WERI-Rb-1 (cell line): ENCODE data around the gene TMEM11.

ENCODE experiments used
- DNase-seq: peaks from one replicate; pipeline ENCODE4 v3.0.0-alpha.2; 2020
- H3K27ac ChIP-seq: fragments of 250-450 bp; sonication (Bioruptor Pico); 2 replicates; pipeline ENCODE4 v1.5.1; 2020; ENCODE audit warnings: mild to moderate bottlenecking, moderate library complexity
- H3K27me3 ChIP-seq: fragments of 250-450 bp; sonication (Bioruptor Pico); 2 replicates; pipeline ENCODE4 v1.5.1; 2021; ENCODE audit warnings: mild to moderate bottlenecking, low read depth, moderate library complexity; ENCODE audit not compliant: insufficient read depth, severe bottlenecking
- H3K36me3 ChIP-seq: fragments of 250-450 bp; sonication (Bioruptor Pico); 2 replicates; pipeline ENCODE4 v1.5.1; 2020; ENCODE audit warnings: mild to moderate bottlenecking, moderate library complexity
- H3K4me3 ChIP-seq: 2 replicates; pipeline ENCODE4 v1.5.1; 2011; ENCODE audit warnings: low read depth, mild to moderate bottlenecking, control low read depth, low read length
- H3K9me3 ChIP-seq: fragments of 250-450 bp; sonication (Bioruptor Pico); 2 replicates; pipeline ENCODE4 v1.5.1; 2021; ENCODE audit warnings: mild to moderate bottlenecking, moderate library complexity; ENCODE audit not compliant: severe bottlenecking
- TF ChIP-seq, protein P1 (sequence below): IDR thresholded peaks from 2 replicates; pipeline ENCODE4 v1.5.1; 2011; ENCODE audit warnings: low read depth, mild to moderate bottlenecking, control low read depth, inconsistent platforms, low read length

Gene TMEM11

DNA sequence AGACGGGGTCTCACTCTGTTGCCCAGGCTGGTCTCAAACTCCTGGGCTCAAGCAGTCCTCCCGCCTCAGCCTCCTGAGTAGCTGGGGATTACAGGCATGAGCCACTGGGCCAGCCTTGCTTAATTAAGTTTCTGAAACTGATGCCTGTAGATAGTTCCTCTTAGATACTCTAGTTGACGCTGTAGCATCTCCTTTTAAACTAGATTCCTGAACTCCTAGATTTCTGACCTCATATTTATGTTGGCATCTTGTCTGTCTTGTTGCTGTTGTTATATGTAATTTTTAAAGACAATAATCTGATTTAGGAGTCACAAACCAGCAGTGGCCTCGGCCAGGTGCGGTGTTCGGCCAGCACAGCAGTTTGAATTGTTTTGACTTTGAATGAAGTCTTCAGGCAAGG is 49.7 kb downstream of the TMEM11 start:
- Histone ChIP-seq H3K9me3 (no peaks in the 10 kb centered on the region), H3K27ac (no peak overlapping the region), H3K36me3 (no peaks in the 10 kb centered on the region), H3K27me3 (no peaks in the 10 kb centered on the region), H3K4me3 (no peak overlapping the region)
- DNase-seq, result no peak
- TF ChIP-seq, protein P1, sequence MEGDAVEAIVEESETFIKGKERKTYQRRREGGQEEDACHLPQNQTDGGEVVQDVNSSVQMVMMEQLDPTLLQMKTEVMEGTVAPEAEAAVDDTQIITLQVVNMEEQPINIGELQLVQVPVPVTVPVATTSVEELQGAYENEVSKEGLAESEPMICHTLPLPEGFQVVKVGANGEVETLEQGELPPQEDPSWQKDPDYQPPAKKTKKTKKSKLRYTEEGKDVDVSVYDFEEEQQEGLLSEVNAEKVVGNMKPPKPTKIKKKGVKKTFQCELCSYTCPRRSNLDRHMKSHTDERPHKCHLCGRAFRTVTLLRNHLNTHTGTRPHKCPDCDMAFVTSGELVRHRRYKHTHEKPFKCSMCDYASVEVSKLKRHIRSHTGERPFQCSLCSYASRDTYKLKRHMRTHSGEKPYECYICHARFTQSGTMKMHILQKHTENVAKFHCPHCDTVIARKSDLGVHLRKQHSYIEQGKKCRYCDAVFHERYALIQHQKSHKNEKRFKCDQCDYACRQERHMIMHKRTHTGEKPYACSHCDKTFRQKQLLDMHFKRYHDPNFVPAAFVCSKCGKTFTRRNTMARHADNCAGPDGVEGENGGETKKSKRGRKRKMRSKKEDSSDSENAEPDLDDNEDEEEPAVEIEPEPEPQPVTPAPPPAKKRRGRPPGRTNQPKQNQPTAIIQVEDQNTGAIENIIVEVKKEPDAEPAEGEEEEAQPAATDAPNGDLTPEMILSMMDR, result no peak

DNA sequence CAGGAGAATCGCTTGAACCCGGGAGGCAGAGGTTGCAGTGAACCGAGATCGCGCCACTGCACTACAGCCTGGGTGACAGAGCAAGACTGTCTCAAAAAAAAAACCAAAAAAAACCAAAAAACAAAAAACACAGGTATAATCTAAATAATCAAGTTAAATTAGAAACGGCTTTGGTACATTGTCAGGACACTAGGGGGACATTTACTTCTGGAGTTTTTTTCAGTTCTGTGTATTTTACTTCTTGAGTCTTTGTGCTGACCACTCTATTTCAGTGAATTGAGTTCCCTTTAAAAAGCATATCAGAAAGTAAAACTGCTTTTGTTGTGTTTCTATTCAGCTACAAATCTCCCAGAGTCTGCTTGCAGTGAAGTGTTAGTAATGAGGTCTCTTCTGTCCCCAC is 50.9 kb downstream of the TMEM11 start:
- no peak overlapping the region for H3K27ac ChIP-seq
- TF ChIP-seq, protein P1, result no peak
- H3K4me3 ChIP-seq, result no peak overlapping the region
- no peaks in the 10 kb centered on the region for H3K36me3 ChIP-seq
- no peaks in the 10 kb centered on the region for H3K9me3 ChIP-seq
- DNase-seq, result no peak
- H3K27me3 ChIP-seq, result no peaks in the 10 kb centered on the region

DNA sequence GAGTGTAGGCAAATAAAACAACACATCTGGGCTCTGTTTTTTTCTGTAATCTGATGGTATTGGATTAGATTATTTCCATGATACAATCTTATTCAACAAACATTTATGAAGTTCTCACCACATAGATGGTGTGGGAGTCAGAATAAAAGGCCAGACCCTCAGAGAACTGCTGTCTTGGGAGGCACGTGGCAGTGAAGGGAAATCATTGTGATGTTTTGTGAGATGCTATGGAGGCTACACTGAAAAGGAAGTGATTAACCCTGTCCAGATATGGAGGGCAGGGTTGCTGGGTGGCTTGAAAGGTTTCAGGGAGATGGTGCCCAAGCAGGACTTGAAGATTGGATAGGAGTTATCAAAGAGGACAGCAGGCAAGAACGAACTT is 51.6 kb downstream of the TMEM11 start:
- no peak overlapping the region for H3K4me3 ChIP-seq
- H3K9me3 ChIP-seq, result no peaks in the 10 kb centered on the region
- TF ChIP-seq, protein P1, result no peak
- no peak overlapping the region for H3K27ac ChIP-seq
- no peaks in the 10 kb centered on the region for H3K36me3 ChIP-seq
- no peak for DNase-seq
- no peaks in the 10 kb centered on the region for H3K27me3 ChIP-seq

DNA sequence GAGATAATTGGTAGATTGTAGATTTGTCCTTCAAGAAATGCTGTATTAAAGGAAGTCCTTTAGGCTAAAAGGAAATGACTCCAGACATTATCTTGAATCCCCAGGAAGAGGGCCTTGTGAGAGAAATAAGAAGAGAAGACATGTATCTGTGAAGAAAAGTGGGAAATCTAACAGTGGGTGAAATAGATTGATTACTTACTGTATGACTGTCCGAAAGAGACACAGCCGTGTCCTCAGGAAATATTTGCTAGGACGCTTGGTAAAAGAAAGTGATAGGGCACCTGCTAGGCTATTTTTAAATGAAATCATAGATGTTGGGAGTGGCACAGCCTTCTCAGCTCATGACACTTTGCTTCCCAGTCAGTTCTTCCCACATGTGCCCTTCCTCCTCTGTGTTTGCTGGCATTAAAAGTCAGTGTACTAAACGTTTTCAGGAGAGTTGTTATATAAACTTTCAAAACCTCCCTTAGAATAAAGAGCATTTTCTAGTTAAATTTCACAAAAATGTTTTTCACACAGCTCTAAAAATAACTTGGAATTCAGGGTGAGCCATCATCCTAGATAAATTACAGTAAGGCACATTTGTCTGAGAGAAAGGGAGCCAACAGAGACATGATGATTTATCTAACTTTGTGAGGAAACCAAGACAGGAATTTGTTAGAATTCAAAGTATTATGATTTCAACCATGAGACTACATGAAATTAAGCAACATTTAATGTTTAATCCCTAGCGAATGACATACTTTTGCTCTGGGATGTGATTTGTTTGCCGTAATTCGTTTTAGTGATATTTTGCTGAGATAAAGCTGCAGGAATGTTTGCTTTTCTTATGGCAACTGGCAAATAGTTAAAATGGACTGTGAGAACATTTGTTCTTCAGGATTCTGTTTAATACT is 52.2 kb downstream of the TMEM11 start:
- Histone ChIP-seq H3K27me3 (no peaks in the 10 kb centered on the region), H3K27ac (no peak overlapping the region), H3K9me3 (no peaks in the 10 kb centered on the region), H3K36me3 (no peaks in the 10 kb centered on the region), H3K4me3 (no peak overlapping the region)
- TF ChIP-seq, protein P1, result no peak
- DNase-seq, result no peak

DNA sequence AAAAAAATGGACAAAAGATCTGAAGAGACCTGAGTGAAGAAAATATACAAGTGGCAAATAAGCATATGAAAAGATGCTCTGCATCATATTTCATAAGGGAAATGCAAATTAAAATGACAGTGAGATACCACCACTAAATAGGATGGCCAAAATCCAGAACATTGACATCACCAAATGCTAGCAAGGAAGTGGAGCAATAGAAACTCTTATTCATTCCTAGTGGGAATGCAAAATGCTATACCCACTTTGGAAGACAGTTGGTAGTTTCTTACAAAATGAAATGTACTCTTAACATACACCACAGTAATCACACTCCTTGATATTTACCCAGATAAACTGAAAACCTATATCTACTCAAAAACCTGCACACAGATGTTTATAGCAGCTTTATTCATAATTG is 53.6 kb downstream of the TMEM11 start:
- H3K9me3 ChIP-seq, result no peaks in the 10 kb centered on the region
- no peaks in the 10 kb centered on the region for H3K36me3 ChIP-seq
- H3K27me3 ChIP-seq, result no peaks in the 10 kb centered on the region
- no peak overlapping the region for H3K4me3 ChIP-seq
- no peak for DNase-seq
- TF ChIP-seq, protein P1, result no peak
- H3K27ac ChIP-seq, result no peak overlapping the region
